K562 (cell line): ENCODE results near the gene TUT1. TPM values are rescaled to one million over a fixed set of nuclear protein-coding genes. Genes with fewer than 3 reads are reported as not detected.
A peak's percentile ranks its signal among the peaks of the same experiment; 100 is the strongest.

Experiments
- BRCA1 ChIP-seq, 2 experiments: fragments of 450-650 bp in 1 of 2; sonication (generic) in 1 of 2; formaldehyde crosslinking in 1 of 2; IDR thresholded peaks; 2 replicates each; pipeline versions ENCODE4 v1.5.0 to v1.6.1; 2017 to 2020; ENCODE audit warnings: mild to moderate bottlenecking in 1 of 2, missing genetic modification reagents in 1 of 2
- CEBPG ChIP-seq, 3 experiments: fragments of 200-800 bp in 1 of 3; sonication (Bioruptor generic) in 1 of 3; sonication (generic) in 1 of 3; formaldehyde crosslinking in 1 of 3; IDR thresholded peaks in 2 of 3; conservative IDR thresholded peaks in 1 of 3; 2 replicates each; pipeline versions ENCODE4 v1.6.1 to v1.8.0; 2016 to 2022; ENCODE audit warnings: missing compliant biosample characterization in 2 of 3, missing genetic modification characterization in 2 of 3, mild to moderate bottlenecking in 1 of 3, missing genetic modification reagents in 1 of 3
- CREM ChIP-seq: IDR thresholded peaks from 2 replicates; pipeline ENCODE4 v1.6.1; 2014; ENCODE audit warnings: antibody characterized with exemption, low read depth
- CTCFL ChIP-seq: IDR thresholded peaks from 2 replicates; pipeline ENCODE4 v1.6.1; 2011; ENCODE audit warnings: borderline replicate concordance, low read depth, mild to moderate bottlenecking, moderate library complexity, low read length; ENCODE audit not compliant: insufficient read depth, poor library complexity, severe bottlenecking
- FOXM1 ChIP-seq, 2 experiments: fragments of 450-650 bp in 1 of 2; sonication (generic) in 1 of 2; formaldehyde crosslinking in 1 of 2; IDR thresholded peaks; 2 replicates each; pipeline versions ENCODE4 v1.6.1 to v1.9.0; 2017 to 2022; ENCODE audit warnings: low read depth in 2 of 2, mild to moderate bottlenecking in 2 of 2, missing genetic modification reagents in 1 of 2, moderate library complexity in 1 of 2
- SRSF1 ChIP-seq: fragments of 200-400 bp; formaldehyde crosslinking; IDR thresholded peaks from 2 replicates; pipeline ENCODE4 v1.6.1; 2017; ENCODE audit warnings: mild to moderate bottlenecking, low read depth, low read length, moderate library complexity
- YBX1 ChIP-seq: fragments of 450-650 bp; IDR thresholded peaks from 2 replicates; pipeline ENCODE4 v1.7.1; 2016; ENCODE audit warnings: mild to moderate bottlenecking
- ZNF316 ChIP-seq: fragments of 450-650 bp; IDR thresholded peaks from 2 replicates; pipeline ENCODE4 v1.6.1; 2016
- ZZZ3 ChIP-seq: fragments of 450-650 bp; IDR thresholded peaks from 2 replicates; pipeline ENCODE4 v1.6.1; 2016; ENCODE audit warnings: antibody characterized with exemption, mild to moderate bottlenecking, moderate library complexity
- polyA plus RNA-seq, 8 experiments: library from polyadenylated mRNA; depleted of rRNA in 4 of 8; stranded (reverse) in 5 of 8; unstranded in 3 of 8; fragments of >200 nt; fragmentation: Nextera tagmentation in 2 of 8; fragmentation: Illumina TruSeq in 1 of 8; extraction: Ambion mirVana in 2 of 8; extraction: Trizol in 1 of 8; gene quantifications; 2 replicates each; pipeline versions ENCODE4 v1.2.1 to v1.2.3, GENCODE V29; 2011 to 2014; ENCODE audit warnings: inconsistent platforms in 1 of 8, missing spikeins in 1 of 8
- total RNA-seq, 7 experiments: library from RNA; depleted of rRNA in 6 of 7; stranded (reverse); fragments of >200 nt in 6 of 7; fragmentation: Illumina TruSeq in 2 of 7; extraction: Trizol in 2 of 7; gene quantifications; 2 replicates each; pipeline versions ENCODE4 v1.2.1 to v1.2.3, GENCODE V29; 2011 to 2021; ENCODE audit warnings: low replicate concordance in 1 of 7
- TF ChIP-seq, protein P1 (sequence below): sonication (generic); formaldehyde crosslinking; IDR thresholded peaks from 2 replicates; pipeline ENCODE4 v1.8.0; 2023; ENCODE audit warnings: mild to moderate bottlenecking, missing genetic modification reagents
- TF ChIP-seq, protein P2 (sequence below): fragments of 200-800 bp; sonication (Bioruptor generic); IDR thresholded peaks from 2 replicates; pipeline ENCODE4 v1.6.1; 2016; ENCODE audit warnings: missing genetic modification characterization, missing compliant biosample characterization
- TF ChIP-seq, protein P3 (sequence below): fragments of 250-450 bp; sonication (Bioruptor Pico); IDR thresholded peaks from 2 replicates; pipeline ENCODE4 v1.4.0; 2020; ENCODE audit warnings: mild to moderate bottlenecking, moderate library complexity
- TF ChIP-seq, protein P4 (sequence below): fragments of 250-450 bp; sonication (Bioruptor Pico); IDR thresholded peaks from 2 replicates; pipeline ENCODE4 v1.5.0; 2021

Gene TUT1
- total and polyA plus RNA-seq, 9 of the 15 experiments (the other 6 are each of a cell fraction or from before 2014, with no cell fraction given) = 0.66 to 44.3 (median 15.7) TPM

- TF ChIP-seq CTCFL (no peak), BRCA1 (IDR thresholded peaks at IDR 0.05) (no peak), BRCA1 (CRISPR knock-in tag; IDR thresholded peaks at IDR 0.05) (no peak), ZZZ3 (no peak), YBX1 (no peak), FOXM1 (IDR thresholded peaks at IDR 0.05; ENCODE audit: low read depth) (no peak; the same call in 1 of the 2 replicates), FOXM1 (CRISPR knock-in tag; IDR thresholded peaks at IDR 0.05; ENCODE audit: low read depth) (no peak), CEBPG (CRISPR knock-in tag; IDR thresholded peaks at IDR 0.05) (no peak), CEBPG (tag; conservative IDR thresholded peaks at IDR 0.05 in 1 of 2, IDR thresholded peaks at IDR 0.05 in 1 of 2) (no peak), SRSF1 (0 out of 2 replicates have a peak, but pooled peaks have one; percentile 58), CREM (no peak), ZNF316 (no peak)
- TF ChIP-seq, protein P1, sequence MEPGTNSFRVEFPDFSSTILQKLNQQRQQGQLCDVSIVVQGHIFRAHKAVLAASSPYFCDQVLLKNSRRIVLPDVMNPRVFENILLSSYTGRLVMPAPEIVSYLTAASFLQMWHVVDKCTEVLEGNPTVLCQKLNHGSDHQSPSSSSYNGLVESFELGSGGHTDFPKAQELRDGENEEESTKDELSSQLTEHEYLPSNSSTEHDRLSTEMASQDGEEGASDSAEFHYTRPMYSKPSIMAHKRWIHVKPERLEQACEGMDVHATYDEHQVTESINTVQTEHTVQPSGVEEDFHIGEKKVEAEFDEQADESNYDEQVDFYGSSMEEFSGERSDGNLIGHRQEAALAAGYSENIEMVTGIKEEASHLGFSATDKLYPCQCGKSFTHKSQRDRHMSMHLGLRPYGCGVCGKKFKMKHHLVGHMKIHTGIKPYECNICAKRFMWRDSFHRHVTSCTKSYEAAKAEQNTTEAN (CRISPR knock-in tag) = no peak
- TF ChIP-seq, protein P2, sequence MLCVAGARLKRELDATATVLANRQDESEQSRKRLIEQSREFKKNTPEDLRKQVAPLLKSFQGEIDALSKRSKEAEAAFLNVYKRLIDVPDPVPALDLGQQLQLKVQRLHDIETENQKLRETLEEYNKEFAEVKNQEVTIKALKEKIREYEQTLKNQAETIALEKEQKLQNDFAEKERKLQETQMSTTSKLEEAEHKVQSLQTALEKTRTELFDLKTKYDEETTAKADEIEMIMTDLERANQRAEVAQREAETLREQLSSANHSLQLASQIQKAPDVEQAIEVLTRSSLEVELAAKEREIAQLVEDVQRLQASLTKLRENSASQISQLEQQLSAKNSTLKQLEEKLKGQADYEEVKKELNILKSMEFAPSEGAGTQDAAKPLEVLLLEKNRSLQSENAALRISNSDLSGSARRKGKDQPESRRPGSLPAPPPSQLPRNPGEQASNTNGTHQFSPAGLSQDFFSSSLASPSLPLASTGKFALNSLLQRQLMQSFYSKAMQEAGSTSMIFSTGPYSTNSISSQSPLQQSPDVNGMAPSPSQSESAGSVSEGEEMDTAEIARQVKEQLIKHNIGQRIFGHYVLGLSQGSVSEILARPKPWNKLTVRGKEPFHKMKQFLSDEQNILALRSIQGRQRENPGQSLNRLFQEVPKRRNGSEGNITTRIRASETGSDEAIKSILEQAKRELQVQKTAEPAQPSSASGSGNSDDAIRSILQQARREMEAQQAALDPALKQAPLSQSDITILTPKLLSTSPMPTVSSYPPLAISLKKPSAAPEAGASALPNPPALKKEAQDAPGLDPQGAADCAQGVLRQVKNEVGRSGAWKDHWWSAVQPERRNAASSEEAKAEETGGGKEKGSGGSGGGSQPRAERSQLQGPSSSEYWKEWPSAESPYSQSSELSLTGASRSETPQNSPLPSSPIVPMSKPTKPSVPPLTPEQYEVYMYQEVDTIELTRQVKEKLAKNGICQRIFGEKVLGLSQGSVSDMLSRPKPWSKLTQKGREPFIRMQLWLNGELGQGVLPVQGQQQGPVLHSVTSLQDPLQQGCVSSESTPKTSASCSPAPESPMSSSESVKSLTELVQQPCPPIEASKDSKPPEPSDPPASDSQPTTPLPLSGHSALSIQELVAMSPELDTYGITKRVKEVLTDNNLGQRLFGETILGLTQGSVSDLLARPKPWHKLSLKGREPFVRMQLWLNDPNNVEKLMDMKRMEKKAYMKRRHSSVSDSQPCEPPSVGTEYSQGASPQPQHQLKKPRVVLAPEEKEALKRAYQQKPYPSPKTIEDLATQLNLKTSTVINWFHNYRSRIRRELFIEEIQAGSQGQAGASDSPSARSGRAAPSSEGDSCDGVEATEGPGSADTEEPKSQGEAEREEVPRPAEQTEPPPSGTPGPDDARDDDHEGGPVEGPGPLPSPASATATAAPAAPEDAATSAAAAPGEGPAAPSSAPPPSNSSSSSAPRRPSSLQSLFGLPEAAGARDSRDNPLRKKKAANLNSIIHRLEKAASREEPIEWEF (CRISPR knock-in tag) = no peak
- TF ChIP-seq, protein P3, sequence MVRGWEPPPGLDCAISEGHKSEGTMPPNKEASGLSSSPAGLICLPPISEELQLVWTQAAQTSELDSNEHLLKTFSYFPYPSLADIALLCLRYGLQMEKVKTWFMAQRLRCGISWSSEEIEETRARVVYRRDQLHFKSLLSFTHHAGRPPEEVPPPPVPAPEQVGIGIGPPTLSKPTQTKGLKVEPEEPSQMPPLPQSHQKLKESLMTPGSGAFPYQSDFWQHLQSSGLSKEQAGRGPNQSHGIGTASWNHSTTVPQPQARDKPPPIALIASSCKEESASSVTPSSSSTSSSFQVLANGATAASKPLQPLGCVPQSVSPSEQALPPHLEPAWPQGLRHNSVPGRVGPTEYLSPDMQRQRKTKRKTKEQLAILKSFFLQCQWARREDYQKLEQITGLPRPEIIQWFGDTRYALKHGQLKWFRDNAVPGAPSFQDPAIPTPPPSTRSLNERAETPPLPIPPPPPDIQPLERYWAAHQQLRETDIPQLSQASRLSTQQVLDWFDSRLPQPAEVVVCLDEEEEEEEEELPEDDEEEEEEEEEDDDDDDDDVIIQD (CRISPR knock-in tag) = no peak
- TF ChIP-seq, protein P4, sequence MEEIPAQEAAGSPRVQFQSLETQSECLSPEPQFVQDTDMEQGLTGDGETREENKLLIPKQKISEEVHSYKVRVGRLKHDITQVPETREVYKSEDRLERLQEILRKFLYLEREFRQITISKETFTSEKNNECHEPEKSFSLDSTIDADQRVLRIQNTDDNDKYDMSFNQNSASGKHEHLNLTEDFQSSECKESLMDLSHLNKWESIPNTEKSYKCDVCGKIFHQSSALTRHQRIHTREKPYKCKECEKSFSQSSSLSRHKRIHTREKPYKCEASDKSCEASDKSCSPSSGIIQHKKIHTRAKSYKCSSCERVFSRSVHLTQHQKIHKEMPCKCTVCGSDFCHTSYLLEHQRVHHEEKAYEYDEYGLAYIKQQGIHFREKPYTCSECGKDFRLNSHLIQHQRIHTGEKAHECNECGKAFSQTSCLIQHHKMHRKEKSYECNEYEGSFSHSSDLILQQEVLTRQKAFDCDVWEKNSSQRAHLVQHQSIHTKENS (CRISPR knock-in tag) = no peak
Measured at GRCh38 chr11:62602141-62603071, 11.1 kb upstream of the TUT1 start (continued).
